ENCODE measurements around the gene LRRC4C. TPM values are rescaled to one million over a fixed set of nuclear protein-coding genes. Genes with fewer than 3 reads are reported as not detected.
"Not testable (repeated sequence)": the region's sequence is repeated elsewhere in the genome, so short reads cannot be mapped to it uniquely, and the experiment has no call there.

LRRC4C gene
- total RNA-seq, 1 donor from 2014 or later, result not detected

DNA sequence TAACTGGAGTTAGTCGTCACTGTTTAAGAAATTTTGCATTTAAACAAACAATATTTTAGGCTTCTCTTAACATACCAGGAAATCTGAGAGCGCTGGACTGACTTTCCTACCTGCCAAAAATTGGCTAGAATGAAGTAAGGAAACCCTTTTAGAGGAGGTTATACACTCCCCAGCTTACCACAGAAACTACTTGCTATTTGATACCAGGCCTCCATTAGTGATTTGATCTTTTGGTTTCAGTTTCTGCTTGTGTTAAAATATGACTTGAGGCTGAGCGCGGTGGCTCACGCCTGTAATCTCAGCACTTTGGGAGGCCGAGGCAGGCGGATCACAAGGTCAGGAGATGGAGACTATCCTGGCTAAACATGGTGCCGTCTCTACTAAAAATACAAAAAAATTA, 419.9 kb downstream of the LRRC4C start:
- DNase-seq (ENCODE audit: low read depth, low spot score), result no peak

DNA sequence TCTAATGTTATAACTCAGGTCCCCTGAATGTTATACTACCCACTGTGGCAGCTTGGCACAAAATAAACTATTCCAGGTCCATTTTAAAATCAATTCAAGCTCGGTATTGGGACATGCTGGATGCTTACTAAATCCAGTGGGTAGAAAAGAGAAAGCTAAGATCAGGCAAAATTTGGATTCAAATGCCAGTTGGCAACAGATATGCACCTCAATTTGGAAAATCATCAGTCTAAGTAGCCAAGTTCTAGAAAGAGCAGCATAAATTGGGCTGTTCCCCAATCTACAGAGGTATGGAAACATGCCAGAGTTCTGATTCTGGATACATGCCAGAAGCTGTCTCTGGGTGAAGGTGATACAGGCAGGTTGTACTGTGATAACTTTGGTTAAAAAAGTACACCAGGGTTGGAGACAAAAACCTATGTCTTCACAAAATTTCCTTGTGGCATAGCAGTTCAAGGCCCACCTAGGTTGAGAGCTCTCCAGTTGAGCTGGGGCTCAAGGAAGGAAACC, 427.8 kb downstream of the LRRC4C start:
- DNase-seq (ENCODE audit: low read depth, low spot score), result no peak

DNA sequence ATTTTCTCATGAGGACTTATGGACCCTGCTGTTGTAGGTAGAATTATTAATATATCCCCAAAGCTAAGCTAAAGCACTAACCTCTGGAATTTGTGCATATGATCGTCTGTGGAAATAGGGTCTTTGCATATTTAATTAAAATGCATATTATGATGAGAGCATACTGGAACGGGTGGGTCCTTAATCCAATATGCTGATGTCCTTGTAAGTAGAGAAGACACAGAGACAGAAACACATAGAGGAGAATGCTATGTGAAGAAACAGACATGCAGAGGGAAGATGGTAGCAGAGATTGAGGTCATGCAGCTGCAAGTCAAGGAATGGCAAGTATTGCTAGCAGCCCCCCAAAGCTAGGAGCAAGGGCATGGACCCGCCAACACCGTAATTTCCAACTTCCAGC, 439.2 kb downstream of the LRRC4C start:
- DNase-seq (ENCODE audit: low read depth, low spot score), result no peak

DNA sequence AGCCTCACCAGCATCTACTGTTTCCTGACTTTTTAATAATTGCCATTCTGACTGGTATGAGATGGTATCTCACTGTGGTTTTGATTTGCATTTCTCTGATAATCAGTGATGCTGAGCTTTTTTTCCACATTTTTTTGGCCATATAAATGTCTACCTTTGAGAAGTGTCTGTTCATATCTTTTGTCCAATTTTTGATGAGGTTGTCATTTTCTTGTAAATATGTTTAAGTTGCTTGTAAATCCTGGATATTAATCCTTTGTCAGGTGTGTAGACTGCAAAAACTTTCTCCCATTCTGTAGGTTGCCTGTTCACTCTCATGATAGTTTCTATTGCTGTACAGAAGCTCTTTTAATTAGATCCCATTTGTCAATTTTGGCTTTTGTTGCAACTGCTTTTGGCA, 439.8 kb downstream of the LRRC4C start:
- not testable (repeated sequence) for DNase-seq (ENCODE audit: low read depth, low spot score)

DNA sequence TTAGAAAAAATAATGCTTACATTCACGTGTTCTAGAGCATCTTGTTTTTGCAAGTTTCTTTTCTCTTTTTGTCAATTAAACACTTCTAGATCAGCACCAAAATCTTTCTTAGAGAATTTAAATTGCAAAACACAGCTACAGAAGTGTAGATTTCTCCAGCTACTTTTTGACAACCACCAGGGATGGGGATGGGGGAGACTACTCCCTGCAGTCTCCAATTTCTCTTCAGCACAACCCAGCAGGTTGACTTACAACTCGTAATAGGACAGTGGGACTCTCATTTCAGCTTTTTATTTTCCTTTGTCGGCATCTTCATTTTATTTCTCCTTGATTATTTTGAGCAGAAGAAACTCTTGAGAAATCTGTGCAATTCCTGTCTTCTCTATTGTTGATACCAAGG, 441.2 kb downstream of the LRRC4C start:
- no peak for DNase-seq (ENCODE audit: low read depth, low spot score)

DNA sequence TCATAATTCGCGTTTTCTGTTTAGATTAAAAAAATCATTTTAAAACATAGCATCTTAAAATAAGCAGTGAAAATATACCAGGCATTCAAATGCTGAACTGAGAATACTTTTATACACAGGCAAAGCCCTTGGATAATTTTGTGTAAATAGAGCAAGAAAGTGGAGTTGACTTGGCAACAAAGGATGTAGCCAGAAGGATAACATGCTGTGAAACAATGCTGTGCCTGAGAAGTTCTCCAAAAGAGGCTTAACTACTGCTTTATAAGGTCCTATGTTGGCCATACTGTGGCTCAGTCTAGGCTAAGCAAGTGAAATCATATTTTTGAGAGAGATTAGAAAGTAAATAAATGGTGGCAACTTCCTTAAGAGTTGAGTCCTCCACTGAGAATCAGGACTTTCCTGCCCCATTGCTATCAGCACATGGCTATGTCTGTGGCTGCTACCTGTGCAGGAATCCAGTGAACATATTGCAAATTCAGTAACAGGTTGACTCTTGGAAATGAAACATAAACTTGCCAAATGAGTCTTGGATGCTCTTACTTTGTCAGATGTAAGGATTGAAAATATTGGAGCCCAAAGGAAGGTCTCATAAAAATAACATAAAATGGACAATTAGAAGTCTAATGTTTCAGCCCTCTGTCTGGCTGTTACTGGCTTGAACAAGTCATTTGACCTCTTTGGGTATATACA, 448.9 kb downstream of the LRRC4C start:
- DNase-seq (ENCODE audit: low read depth, low spot score), result no peak

DNA sequence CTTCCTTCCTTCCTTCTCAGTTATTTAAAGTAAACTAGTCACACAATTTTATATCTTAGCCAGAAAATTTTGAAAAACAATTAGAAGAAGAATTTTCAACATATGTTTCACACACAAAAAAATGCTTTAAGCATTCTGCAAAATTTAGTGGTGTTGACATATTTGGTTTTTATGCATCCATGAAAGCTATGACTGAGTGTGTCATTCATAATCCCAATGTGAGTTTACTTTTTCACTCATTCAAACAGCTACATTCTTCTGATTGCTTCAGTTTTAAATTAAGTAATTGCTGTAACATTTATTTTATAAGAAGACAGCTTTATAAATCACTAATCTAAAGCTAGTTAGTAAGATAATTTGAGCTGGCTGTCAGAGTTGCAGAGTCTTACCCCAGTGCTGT, 453.5 kb downstream of the LRRC4C start:
- DNase-seq (ENCODE audit: low read depth, low spot score), result no peak

DNA sequence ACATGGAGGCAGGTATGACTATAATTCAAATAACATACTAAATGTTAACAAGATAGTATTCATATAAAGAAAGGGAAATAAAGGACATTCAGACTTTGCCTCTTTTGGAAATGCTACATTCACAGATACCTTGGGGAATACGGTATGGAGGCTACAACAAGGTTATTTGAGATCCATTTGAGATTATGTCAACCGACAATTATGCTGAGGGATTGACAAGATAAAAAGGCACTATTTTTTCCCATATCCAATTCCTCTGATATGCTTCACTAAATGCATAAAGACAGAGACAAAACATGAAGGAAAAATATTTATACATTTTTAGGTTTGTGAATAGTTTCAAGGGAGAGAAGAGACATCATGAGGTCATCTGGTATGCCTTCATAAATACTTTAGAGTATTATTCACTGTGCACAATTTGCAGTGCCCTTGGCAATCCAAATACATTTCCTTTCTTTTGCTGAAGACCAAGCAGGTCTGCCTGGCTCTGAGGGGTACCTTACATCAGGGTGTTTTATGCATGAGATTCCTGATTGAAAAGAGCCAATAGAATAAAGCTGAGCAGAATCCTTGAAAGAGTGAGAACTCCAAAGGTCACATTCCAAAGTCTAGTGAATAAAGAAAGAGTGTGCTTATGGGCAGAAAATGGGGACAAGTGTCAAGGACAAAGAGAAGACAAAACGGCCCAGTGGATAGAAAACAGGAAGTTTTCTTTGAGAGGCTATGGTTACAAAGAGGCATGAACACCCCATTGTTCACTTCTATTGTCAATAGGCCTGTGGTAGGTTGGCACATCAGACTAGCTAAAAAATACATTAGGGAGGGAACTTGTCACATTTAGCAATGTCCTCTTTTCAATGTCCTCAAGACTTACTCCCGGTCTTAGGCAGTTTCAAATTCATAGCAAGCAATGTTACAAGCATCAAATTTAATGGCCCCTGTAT, 455.8 kb downstream of the LRRC4C start:
- DNase-seq (ENCODE audit: low read depth, low spot score), result no peak

DNA sequence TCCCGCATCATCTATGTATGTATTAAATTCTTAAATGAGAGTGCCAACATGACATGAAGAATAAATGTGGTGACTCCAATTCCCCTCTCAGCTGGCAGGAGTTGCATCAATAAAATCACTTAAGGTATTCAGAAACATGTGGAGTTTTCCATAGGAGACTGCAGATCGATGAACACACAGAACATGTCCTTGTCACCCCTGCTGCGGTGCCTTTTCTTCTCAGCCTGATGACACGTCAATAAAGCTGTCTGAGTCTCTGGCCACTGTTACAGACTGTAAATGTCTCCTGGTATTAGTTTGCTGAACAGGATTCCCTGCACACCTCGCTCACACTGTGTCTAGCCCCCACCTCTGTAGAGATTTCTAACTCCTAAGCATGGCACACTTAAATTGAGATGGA, 460.5 kb downstream of the LRRC4C start:
- no peak for DNase-seq (ENCODE audit: low read depth, low spot score)

DNA sequence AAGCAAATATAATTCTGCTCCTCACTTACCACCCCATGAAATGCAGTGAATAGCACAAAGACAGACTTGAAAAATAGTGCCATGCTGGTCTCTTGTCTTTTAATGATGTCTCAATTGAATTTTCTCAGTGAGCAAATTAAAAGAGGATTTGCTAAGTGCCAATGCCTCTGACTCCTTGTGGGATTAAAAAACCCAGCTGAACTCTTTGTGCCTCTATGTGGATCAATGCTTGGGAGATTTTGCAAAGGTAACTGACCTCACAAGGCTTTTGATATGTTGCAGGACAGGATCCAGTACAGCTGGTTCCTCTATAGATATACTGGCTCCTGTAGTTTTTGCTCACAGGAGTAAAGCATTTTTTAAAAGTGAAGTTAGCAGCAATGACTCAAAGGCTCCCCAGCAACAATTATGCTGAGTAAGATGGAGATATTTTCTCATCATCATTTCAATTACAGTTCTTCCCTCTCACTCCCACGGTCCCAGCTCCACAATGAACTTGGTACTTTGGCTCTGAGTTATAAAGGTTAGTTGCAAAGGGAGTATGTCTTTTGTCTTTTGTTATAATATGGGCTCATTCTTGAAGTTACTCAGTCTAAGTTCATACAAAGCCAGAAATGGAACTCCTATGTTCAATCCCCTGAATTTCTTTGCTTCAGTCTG, 471.5 kb downstream of the LRRC4C start:
- DNase-seq (ENCODE audit: low read depth, low spot score), result no peak

DNA sequence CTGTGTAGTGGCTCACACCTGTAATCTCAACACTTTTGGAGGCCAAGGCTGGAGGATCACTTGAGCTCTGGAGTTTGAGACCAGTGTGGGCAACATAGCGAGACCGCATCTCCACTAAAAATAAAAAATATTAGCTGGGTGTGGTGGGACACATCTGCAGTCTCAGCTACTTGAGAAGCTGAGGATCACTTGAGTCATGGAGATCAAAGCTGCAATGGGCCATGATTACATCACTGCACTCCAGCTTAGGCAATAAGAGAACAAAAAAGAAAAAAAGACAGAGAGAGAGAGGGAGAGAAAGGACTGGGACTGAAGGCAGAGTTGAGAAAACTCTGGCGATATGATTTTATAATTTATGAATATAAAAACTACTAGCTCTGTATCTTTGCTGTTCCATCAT, 473.1 kb downstream of the LRRC4C start:
- DNase-seq (ENCODE audit: low read depth, low spot score), result no peak

DNA sequence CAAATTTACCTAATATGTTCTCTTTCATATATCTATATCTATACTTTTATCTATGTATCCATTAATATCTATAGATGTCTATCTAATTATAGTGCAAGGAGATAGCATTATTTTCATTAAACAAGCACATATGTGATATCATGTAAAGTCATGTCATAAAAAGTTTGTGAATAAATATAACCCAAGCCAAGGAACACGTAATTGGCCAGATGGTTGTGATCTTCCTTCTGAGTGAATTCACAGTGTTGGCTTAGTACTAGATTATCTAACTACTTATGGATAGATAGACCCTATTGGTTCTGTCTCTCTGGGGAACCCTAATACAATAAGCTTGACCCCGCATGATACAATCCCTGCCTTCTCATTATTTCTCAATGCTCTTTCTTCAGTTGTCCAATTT, 484.4 kb downstream of the LRRC4C start:
- DNase-seq (ENCODE audit: low read depth, low spot score), result no peak

DNA sequence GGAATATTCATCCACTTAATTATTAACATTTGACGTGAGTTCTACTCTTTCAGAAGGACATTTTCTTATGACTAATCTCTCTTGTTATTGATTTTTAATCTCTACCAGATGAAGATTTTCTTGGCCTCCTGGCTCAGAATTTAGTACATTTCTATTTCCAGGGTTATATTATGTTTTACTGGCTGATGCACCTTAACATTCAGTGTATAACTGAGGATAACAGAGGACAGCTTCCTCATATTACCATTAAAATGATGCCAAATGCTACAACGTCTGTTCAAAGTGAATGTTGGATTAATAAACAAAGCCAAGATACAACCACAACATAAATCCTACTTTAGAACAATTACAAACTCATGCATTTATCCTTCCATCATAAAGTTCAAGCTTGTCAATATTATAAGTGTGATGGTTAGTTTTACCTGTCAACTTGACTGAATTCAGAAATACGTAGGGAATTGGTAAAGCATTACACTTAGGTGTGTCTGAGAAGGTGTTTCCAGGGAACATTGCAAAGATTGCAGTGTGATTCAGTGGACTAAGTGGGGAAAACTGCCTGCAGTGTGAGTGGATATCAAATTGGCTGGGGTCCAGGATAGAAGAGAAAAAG, 485.2 kb downstream of the LRRC4C start:
- no peak for DNase-seq (ENCODE audit: low read depth, low spot score)

DNA sequence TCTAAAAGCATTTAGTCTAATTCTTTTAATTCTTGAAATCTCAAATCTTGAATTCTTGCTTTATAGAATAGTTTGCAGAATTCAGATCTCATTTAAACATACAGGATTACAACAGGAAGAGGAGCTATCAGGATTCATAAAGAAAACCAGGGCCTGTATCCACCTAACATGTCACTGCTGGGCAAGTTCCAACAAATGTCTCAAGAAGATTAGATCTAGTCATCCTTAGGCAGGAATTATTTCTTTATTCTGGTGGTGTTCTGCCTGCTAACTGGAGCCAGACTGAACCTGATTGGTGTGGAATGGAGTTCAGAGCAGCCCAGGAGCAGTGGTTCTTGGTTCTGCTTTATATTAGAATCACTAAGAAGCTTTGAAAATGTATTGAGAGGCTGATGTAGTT, 500.7 kb downstream of the LRRC4C start:
- DNase-seq (ENCODE audit: low read depth, low spot score), result no peak

DNA sequence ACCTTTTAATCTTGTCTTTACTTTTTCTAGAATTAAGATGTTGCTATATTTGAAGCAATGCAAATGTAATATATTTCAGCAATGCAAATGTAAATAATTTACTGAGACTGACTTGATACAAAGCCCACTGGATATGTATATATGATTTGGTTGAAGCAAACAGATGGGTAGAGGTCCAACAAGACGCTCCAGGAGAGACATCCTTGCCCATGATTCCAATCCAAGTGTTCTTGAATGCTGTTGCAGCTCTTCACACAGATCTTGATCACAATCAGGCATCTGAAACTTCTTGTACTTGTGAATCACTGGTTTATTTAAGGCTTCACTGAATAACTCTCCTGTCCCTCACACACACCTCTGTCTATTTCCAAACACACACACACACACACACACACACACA, 507.0 kb downstream of the LRRC4C start:
- no peak for DNase-seq (ENCODE audit: low read depth, low spot score)

DNA sequence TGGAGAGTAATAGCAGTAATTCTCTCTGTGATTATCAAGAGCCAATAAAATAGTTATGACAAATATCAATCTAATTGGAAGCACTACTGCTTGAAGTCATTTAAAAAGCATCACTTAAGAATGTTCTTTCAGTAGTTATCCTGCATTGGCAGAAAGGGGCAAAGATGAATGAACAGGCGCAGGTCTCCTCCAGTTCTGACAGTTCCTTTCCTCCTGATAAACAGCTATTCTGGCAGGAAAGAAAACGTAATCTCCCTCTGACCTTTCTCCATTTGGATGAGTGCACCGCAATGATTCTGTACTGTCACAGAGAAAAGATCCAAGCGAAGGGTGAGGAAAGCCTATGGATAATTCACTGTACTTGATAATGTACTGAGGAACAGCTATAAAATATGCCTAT, 521.5 kb downstream of the LRRC4C start:
- DNase-seq (ENCODE audit: low read depth, low spot score), result no peak

DNA sequence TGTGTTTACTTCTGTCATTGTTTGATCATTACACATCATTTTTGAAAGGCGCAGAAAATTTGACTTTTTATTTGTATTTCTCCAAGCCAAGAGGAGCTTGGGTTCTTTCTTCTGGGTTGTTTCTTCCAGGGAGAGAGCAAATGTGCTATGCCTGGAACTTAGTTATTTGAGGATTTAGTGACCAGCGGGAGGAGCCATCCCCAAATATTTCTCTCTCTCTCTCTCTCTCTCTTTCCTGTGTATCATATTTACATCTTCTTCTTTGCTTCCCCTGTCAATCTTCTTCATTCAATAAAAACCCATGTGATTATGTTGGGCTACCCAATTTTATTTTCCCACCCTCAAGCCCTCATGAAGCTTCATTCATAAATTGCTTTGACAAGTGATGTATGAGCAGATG, 534.5 kb downstream of the LRRC4C start:
- no peak for DNase-seq (ENCODE audit: low read depth, low spot score)

DNA sequence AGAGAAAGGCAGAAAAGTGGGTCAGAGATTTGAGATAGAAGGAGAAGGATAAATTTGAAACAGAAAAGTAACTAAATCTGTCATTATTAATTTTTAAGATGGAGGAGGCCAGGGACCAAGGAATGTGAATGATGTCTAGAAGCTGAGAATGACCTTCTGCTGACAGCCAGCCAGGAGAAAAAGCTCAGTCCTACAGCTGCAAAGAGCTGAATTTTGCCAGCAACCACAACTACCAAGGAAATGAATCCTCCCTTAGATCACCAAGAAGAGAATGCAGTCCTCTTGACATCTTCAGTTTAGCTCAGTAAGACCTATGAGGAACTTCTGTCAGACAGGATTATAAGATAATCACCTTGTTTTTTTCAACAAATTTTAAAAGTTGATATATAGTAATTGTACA, 538.2 kb downstream of the LRRC4C start:
- DNase-seq (ENCODE audit: low read depth, low spot score), result no peak

DNA sequence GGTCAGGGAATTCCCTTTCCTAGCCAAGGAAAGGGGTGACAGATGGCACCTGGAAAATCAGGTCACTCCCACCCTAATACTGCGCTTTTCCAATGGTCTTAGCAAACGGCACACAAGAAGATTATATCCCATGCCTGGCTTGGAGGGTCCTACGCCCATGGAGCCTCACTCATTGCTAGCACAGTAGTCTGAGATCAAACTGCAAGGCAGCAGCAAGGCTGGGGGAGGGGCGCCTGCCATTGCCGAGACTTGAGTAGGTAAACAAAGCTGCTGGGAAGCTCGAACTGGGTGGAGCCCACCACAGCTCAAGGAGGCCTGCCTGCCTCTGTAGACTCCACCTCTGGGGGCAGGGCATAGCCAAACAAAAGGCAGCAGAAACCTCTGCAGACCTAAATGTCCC, 548.7 kb downstream of the LRRC4C start:
- not testable (repeated sequence) for DNase-seq (ENCODE audit: low read depth, low spot score)

DNA sequence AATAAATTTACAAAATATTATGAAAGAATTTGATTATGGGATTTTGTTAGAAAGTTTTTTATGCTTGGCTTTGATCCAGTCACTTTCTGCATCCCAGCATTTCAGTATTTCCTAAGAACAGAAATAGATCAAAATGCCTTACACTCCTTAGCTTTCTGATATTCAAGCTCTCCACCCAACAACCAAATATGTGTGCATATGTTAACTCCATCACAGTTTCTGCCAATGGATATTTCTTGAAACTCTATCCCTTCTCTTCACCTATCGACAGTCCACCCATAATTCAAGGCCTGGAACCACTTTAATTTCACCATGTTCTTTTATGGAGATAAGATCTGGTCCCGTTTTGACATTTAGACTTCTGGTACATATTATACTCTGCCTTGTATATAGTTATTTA, 565.0 kb downstream of the LRRC4C start:
- DNase-seq (ENCODE audit: low read depth, low spot score), result no peak

DNA sequence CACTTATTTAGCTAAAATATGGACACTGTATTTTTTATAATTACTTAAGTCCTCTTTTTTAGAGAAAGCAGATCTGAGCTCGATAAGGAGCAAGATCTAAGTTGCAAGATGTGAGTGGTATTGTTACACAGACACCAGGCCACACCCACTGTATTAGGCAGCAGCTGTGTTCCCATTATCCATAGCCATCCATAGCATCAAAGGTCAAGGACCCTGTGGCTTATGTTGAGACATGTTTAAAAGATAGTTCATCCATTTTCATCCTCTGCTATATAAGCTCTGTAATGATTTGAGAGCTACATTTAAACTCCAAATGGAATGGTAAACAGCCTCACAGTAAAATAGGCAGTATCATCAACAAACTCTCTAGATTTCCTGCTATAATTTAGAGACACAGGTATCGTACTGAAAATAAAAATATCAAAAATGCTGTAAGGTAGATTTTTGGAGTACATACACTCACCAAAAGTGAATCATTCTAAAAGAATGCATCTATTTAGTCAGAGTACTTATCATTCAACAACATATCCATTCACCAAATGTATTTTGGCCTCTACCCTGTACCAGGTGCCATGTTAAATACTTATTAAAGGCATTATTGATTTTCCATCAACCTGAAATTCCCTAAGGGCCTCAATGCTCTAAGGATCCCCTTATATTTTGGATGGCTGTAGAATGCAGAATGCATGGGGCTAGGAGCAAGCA, 574.0 kb downstream of the LRRC4C start:
- DNase-seq (ENCODE audit: low read depth, low spot score), result no peak

Data from pulmonary artery endothelial cell (primary cell).